ENCODE measurements around the gene TSPAN8.

Gene TSPAN8

DNA sequence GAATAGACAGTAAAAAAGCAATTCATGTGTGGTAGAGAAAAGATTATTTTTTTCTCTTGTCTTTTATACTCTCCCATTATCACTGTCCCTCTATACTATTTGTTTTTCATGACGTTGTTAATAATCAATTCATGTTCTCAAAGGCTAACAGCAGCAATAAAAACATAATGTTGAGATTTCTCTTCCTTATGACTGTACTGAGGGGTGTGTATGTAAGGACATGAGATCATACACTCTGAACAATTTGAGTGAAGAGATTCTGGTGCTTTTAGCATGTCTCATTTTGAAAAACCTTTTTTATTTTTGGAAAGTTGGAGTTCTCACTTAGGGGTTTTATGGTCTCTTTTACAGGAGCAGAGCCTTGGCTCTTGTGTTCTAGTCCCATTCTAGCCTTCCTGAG lies 3.8 kb upstream of the TSPAN8 start:
- TF ChIP-seq CTCF (IDR thresholded peaks at IDR 0.05; ENCODE audit: poor library complexity, severe bottlenecking) = no peak
- ATAC-seq (ENCODE audit: low read depth) (no peak), DNase-seq (ENCODE audit: low spot score) (no peak)
- Histone ChIP-seq H3K4me1 (ENCODE audit: insufficient read depth, poor library complexity, severe bottlenecking) (no peaks in the 10 kb centered on the region), H3K27ac (ENCODE audit: poor library complexity, severe bottlenecking) (no peak overlapping the region), H3K4me3 (ENCODE audit: severe bottlenecking) (no peak overlapping the region), H3K27me3 (ENCODE audit: insufficient read depth, poor library complexity, severe bottlenecking) (peaks cover 21% of the 10 kb centered on the region), H3K36me3 (ENCODE audit: low read depth) (no peaks in the 10 kb centered on the region), H3K9me3 (ENCODE audit: severe bottlenecking) (no peaks in the 10 kb centered on the region)

DNA sequence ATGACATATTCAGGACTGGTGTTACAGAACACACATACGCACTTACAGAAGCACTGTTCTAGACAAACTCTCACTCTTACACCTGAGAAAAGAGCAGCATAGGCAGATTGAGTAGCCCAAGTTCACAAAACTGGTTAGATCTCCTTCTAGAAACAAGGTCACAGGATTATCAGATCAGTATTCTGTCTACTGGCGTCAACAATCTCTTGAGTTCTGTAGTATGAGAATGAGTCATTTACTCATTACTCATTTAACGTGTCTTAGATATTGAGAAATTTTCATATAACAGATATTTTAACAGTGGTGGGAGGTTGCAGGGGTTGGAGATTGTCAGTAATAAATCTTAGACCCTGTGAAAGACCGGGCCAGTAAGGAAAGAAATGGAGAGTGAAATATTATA lies 2.8 kb upstream of the TSPAN8 start:
- H3K27ac ChIP-seq (ENCODE audit: poor library complexity, severe bottlenecking) = no peak overlapping the region
- no peaks in the 10 kb centered on the region for H3K4me1 ChIP-seq (ENCODE audit: insufficient read depth, poor library complexity, severe bottlenecking)

GRCh38 chr12:71159878-71160277 lies 2.1 kb upstream of the TSPAN8 start:
- Histone ChIP-seq H3K36me3 (ENCODE audit: low read depth) (no peaks in the 10 kb centered on the region), H3K4me3 (ENCODE audit: severe bottlenecking) (no peak overlapping the region), H3K27me3 (ENCODE audit: insufficient read depth, poor library complexity, severe bottlenecking) (peaks cover 24% of the 10 kb centered on the region), H3K9me3 (ENCODE audit: severe bottlenecking) (no peaks in the 10 kb centered on the region), H3K4me1 (ENCODE audit: insufficient read depth, poor library complexity, severe bottlenecking) (no peaks in the 10 kb centered on the region), H3K27ac (ENCODE audit: poor library complexity, severe bottlenecking) (no peak overlapping the region)
- DNase-seq (ENCODE audit: low spot score) (no peak), ATAC-seq (ENCODE audit: low read depth) (no peak)
- TF ChIP-seq CTCF (IDR thresholded peaks at IDR 0.05; ENCODE audit: poor library complexity, severe bottlenecking) = no peak

More for the DNA sequence above, 2.8 kb upstream of the TSPAN8 start:
- H3K27me3 ChIP-seq (ENCODE audit: insufficient read depth, poor library complexity, severe bottlenecking) = peaks cover 24% of the 10 kb centered on the region
- no peak for TF ChIP-seq CTCF (IDR thresholded peaks at IDR 0.05; ENCODE audit: poor library complexity, severe bottlenecking)
- no peak overlapping the region for H3K4me3 ChIP-seq (ENCODE audit: severe bottlenecking)
- H3K36me3 ChIP-seq (ENCODE audit: low read depth) = no peaks in the 10 kb centered on the region
- no peak for DNase-seq (ENCODE audit: low spot score)
- ATAC-seq (ENCODE audit: low read depth) = no peak
- no peaks in the 10 kb centered on the region for H3K9me3 ChIP-seq (ENCODE audit: severe bottlenecking)

GRCh38 chr12:71159264-71159663 lies 1.5 kb upstream of the TSPAN8 start:
- TF ChIP-seq CTCF (IDR thresholded peaks at IDR 0.05; ENCODE audit: poor library complexity, severe bottlenecking) = no peak

DNA sequence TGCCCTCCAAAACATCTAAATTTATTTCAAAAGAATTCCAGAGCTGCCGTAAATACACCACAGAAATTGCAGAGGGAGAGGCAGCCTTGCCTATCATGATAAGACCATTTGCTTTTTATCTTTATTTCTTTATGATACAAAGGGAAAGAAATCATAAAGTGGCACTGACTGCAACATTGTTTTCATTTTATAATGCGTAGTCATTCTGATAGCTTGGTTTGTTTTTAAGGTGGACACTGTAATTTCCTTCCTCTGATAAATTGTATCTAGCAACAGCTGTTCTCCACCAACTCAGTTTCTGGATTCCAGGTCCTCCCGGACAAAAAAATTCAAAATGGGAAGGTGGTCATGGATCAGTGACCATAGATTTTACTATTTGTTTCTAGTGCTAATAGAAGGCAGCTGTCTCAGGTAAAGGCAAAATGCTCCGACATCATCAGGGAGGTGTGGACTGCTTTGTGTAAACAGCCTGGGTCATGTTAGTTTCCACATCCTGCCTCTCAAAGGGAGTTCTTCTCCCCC lies 623 bp upstream of the TSPAN8 start:
- H3K36me3 ChIP-seq (ENCODE audit: low read depth) = no peaks in the 10 kb centered on the region
- no peaks in the 10 kb centered on the region for H3K9me3 ChIP-seq (ENCODE audit: severe bottlenecking)
- H3K4me3 ChIP-seq (ENCODE audit: severe bottlenecking) = no peak overlapping the region
- no peak overlapping the region for H3K27ac ChIP-seq (ENCODE audit: poor library complexity, severe bottlenecking)
- H3K27me3 ChIP-seq (ENCODE audit: insufficient read depth, poor library complexity, severe bottlenecking) = peaks cover 24% of the 10 kb centered on the region
- no peak for DNase-seq (ENCODE audit: low spot score)
- H3K4me1 ChIP-seq (ENCODE audit: insufficient read depth, poor library complexity, severe bottlenecking) = no peaks in the 10 kb centered on the region
- no peak for ATAC-seq (ENCODE audit: low read depth)
- no peak for TF ChIP-seq CTCF (IDR thresholded peaks at IDR 0.05; ENCODE audit: poor library complexity, severe bottlenecking)

More at GRCh38 chr12:71159264-71159663, 1.5 kb upstream of the TSPAN8 start:
- DNase-seq (ENCODE audit: low spot score) (no peak), ATAC-seq (ENCODE audit: low read depth) (no peak)
- Histone ChIP-seq H3K27me3 (ENCODE audit: insufficient read depth, poor library complexity, severe bottlenecking) (peaks cover 24% of the 10 kb centered on the region), H3K4me3 (ENCODE audit: severe bottlenecking) (no peak overlapping the region), H3K9me3 (ENCODE audit: severe bottlenecking) (no peaks in the 10 kb centered on the region), H3K27ac (ENCODE audit: poor library complexity, severe bottlenecking) (no peak overlapping the region), H3K36me3 (ENCODE audit: low read depth) (no peaks in the 10 kb centered on the region), H3K4me1 (ENCODE audit: insufficient read depth, poor library complexity, severe bottlenecking) (no peaks in the 10 kb centered on the region)

Measured in RWPE2 (cell line).